ENCODE measurements around the gene TGM5. TPM values are rescaled to one million over a fixed set of nuclear protein-coding genes. Genes with fewer than 3 reads are reported as not detected.

Gene TGM5
- total RNA-seq, 4 donors from 2014 or later = not detected

DNA sequence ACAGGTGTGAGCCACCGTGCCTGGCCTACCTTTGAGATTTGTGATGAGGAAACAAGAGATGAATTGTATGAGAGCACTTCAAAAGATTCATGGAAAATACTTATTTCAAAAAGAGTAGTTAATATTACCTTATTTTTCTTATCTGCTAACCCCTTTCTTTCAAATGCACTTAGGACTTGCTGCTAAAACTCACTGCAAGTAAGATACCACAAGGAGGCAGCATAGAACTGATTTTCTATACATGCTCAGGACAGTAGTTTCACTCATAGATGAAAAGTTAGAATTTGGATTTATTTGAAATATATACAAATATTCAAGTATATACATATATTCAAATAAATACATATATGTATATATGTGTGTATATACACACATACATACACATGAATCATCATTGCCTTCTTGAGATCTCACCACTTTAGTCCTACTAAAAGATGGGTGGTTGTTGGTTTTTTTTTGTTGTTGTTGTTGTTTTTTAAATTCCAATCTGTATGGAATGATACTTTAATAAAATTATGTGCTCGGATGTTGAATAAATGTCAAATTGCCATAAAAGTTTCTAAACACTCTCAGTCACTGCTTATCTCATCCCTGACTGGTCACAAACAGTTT is 79.1 kb downstream of the TGM5 start:
- Histone ChIP-seq H3K36me3 (peaks cover 0 to 42% (median 21%) of the 10 kb centered on the region in 3 donors), H3K27me3 (no peaks in the 10 kb centered on the region), H3K4me1 (peaks cover 0 to 44% (median 14%) of the 10 kb centered on the region in 4 donors), H3K4me3 (no peak overlapping the region), H3K9me3 (no peaks in the 10 kb centered on the region), H3K27ac (no peak overlapping the region)
- DNase-seq (ENCODE audit: low spot score in 2 of 2) = no peak
- TF ChIP-seq, protein P1, sequence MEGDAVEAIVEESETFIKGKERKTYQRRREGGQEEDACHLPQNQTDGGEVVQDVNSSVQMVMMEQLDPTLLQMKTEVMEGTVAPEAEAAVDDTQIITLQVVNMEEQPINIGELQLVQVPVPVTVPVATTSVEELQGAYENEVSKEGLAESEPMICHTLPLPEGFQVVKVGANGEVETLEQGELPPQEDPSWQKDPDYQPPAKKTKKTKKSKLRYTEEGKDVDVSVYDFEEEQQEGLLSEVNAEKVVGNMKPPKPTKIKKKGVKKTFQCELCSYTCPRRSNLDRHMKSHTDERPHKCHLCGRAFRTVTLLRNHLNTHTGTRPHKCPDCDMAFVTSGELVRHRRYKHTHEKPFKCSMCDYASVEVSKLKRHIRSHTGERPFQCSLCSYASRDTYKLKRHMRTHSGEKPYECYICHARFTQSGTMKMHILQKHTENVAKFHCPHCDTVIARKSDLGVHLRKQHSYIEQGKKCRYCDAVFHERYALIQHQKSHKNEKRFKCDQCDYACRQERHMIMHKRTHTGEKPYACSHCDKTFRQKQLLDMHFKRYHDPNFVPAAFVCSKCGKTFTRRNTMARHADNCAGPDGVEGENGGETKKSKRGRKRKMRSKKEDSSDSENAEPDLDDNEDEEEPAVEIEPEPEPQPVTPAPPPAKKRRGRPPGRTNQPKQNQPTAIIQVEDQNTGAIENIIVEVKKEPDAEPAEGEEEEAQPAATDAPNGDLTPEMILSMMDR (IDR thresholded peaks at IDR 0.05) = peak; percentile 32 to 53 (median 48)
- TF ChIP-seq EP300 (IDR thresholded peaks at IDR 0.05) = no peak
- 55 to 56% methylated on average over 2 of the region's 2 CpGs for WGBS, 2 donors

- Histone ChIP-seq H3K36me3 (peaks cover 0 to 41% (median 8%) of the 10 kb centered on the region in 3 donors), H3K27ac (peak overlapping the region; percentile 84 to 98 (median 93)), H3K9me3 (no peaks in the 10 kb centered on the region), H3K4me3 (peak overlapping the region; percentile 77 to 93 (median 86)), H3K4me1 (peaks cover 0 to 44% (median 14%) of the 10 kb centered on the region in 4 donors), H3K27me3 (no peaks in the 10 kb centered on the region)
- no peak for DNase-seq (ENCODE audit: low spot score in 2 of 2)
- 2 to 3% methylated on average over 13 of the region's 13 CpGs for whole genome bisulfite sequencing, 2 donors
- TF ChIP-seq, protein P1 (IDR thresholded peaks at IDR 0.05) = no peak
- no peak for TF ChIP-seq POLR2A (IDR thresholded peaks at IDR 0.05)
- no peak for TF ChIP-seq EP300 (IDR thresholded peaks at IDR 0.05)
Measured at GRCh38 chr15:43186003-43186353, 80.8 kb downstream of the TGM5 start.

GRCh38 chr15:43185157-43186002 is 81.3 kb downstream of the TGM5 start, which contains the start of gene CCNDBP1:
TSS of gene CCNDBP1 (plus strand) at chr15:43185403. CDS start at chr15:43185499, 96 bp downstream.
- Histone ChIP-seq H3K4me3 (peak within 1 kb of the TSS; percentile 77 to 93 (median 86)), H3K4me1 (peaks cover 0 to 44% (median 14%) of the 10 kb centered on the region in 4 donors), H3K36me3 (peaks cover 0 to 38% (median 5%) of the 10 kb centered on the region in 3 donors), H3K9me3 (no peaks in the 10 kb centered on the region), H3K27ac (peak within 1 kb of the TSS; percentile 84 to 98 (median 93)), H3K27me3 (no peaks in the 10 kb centered on the region)
- DNase-seq (ENCODE audit: low spot score in 2 of 2) = peak; percentile 90 to 92
- peak in 1 of 2 donors; percentile 90 for TF ChIP-seq EP300 (IDR thresholded peaks at IDR 0.05)
- TF ChIP-seq, protein P1 (IDR thresholded peaks at IDR 0.05) = peak in 4 of 5 experiments; percentile 5 to 42 (median 32)
- peak; percentile 51 to 74 for TF ChIP-seq POLR2A (IDR thresholded peaks at IDR 0.05)
- 1% methylated on average over 36 to 60 of the region's 69 CpGs for WGBS, 2 donors

DNA sequence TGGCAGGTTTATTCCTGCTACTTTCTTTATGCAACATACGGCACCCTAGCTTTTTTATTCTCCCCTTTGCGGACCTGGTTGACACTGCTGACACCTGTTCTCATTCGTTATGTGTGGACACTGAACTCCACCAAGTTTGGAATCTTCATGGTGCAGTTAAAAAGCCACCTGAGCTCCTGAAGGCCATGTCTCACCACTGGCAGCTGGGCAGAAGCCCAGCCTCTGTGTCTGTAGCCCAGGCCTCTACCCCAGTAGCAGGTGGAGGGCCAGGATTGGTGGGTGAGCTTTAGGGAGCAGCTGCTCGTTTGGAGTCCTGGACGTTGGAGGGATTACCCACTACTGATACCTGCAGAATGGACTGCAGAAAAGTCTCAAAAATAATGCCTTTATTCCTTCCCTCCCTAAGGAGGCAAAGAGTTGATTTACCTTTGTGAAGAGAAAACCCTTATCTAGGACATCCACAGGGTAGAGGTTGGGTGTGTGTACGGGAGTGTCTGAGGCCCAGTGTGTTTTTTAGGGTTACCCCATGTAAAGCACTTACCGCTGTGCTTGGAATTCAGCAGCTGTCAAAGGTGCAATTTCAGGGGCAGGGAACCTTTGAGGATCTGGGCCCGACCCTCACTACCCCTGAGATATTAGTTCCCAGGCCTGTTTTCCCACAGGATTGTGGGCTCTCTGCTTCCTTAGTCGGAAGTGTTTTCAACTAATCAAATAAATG is 82.2 kb downstream of the TGM5 start:
- TF ChIP-seq, protein P1 (IDR thresholded peaks at IDR 0.05) = no peak
- TF ChIP-seq EP300 (IDR thresholded peaks at IDR 0.05) (no peak), POLR2A (IDR thresholded peaks at IDR 0.05) (no peak)
- H3K4me3 ChIP-seq = peak overlapping the region in 3 of 4 donors; percentile 81 to 93 (median 91)
- H3K36me3 ChIP-seq = peaks cover 0 to 38% (median 3%) of the 10 kb centered on the region in 3 donors
- WGBS, 2 donors = 61 to 65% methylated on average over 9 of the region's 9 CpGs
- peaks cover 0 to 36% (median 14%) of the 10 kb centered on the region in 4 donors for H3K4me1 ChIP-seq
- no peaks in the 10 kb centered on the region for H3K27me3 ChIP-seq
- no peak for DNase-seq (ENCODE audit: low spot score in 2 of 2)
- no peaks in the 10 kb centered on the region for H3K9me3 ChIP-seq
- H3K27ac ChIP-seq = peak overlapping the region; percentile 84 to 98 (median 93)
